HCT116 (cell line): ENCODE data around the gene CIB4. TPM values are rescaled to one million over a fixed set of nuclear protein-coding genes. Genes with fewer than 3 reads are reported as not detected.

ENCODE experiments used
- ATAC-seq: fragments of 200-7000 bp; cut with Tn5 transposase; 2 replicates; pipeline ENCODE4 v1.9.1; 2020; ENCODE audit warnings: mild to moderate bottlenecking, moderate library complexity
- BruUV-seq: library from RNA; stranded (reverse); fragments of 400-500 nt; replicated peaks from 2 replicates; lab custom pipeline; 2021; lab: Mats Ljungman, UMichigan
- CTCF ChIA-PET: fragments of 300-600 bp; sonication (Branson Sonifier 250); formaldehyde crosslinking; loops from one replicate; lab custom pipeline; 2021; ENCODE audit warnings: antibody characterized with exemption; lab: Charles Lee
- POLR2A ChIA-PET: fragments of 300-600, 350-600 bp; sonication (Branson Sonifier 250); formaldehyde crosslinking; loops from one replicate; lab custom pipeline; 2021; ENCODE audit warnings: antibody characterized with exemption; lab: Charles Lee
- RAD21 ChIA-PET, 2 experiments: fragments of 300-600 bp; sonication (Branson Sonifier 250); formaldehyde crosslinking; loops; one replicate each; lab custom pipeline; 2023; ENCODE audit warnings: low total read pairs in 2 of 2; ENCODE audit not compliant: uncharacterized antibody in 2 of 2, unreplicated experiment in 2 of 2, low non-redundant PET in 1 of 2; lab: Charles Lee
- DNase-seq: peaks from one replicate; pipeline ENCODE4 v3.0.0-alpha.2; 2010; ENCODE audit warnings: low read depth, low spot score
- H2AFZ ChIP-seq: fragments of 200-600 bp; shearing (Covaris generic), sonication (generic); 2 replicates; pipeline ENCODE4 v1.6.1; 2017; ENCODE audit warnings: low read depth, mixed run types, mixed read lengths, antibody characterized with exemption, low read length; ENCODE audit not compliant: poor library complexity, severe bottlenecking
- H3K27ac ChIP-seq: 2 replicates; pipeline ENCODE4 v1.5.1; 2012; ENCODE audit warnings: low read depth, low read length
- H3K27me3 ChIP-seq: fragments of 200-600 bp; sonication (generic); 2 replicates; pipeline ENCODE4 v1.6.1; 2016; ENCODE audit warnings: mixed run types, low read length, mixed read lengths; ENCODE audit not compliant: insufficient read depth
- H3K36me3 ChIP-seq, 2 experiments: fragments of 200-500 bp in 1 of 2; fragments of 200-600 bp in 1 of 2; sonication (Bioruptor generic) in 1 of 2; sonication (generic) in 1 of 2; 2 replicates each; pipeline versions ENCODE4 v1.5.1 to v1.6.1; 2014 to 2016; ENCODE audit warnings: low read length in 2 of 2, inconsistent platforms in 1 of 2, mixed read lengths in 1 of 2, mixed run types in 1 of 2; ENCODE audit not compliant: insufficient read depth in 2 of 2, control insufficient read depth in 1 of 2
- H3K4me1 ChIP-seq, 2 experiments: fragments of 200-600 bp in 1 of 2; sonication (generic) in 1 of 2; 2 replicates each; pipeline versions ENCODE4 v1.5.1 to v1.6.1; 2012 to 2017; ENCODE audit warnings: low read length in 2 of 2, inconsistent platforms in 1 of 2, mild to moderate bottlenecking in 1 of 2, mixed read lengths in 1 of 2, mixed run types in 1 of 2, moderate library complexity in 1 of 2; ENCODE audit not compliant: insufficient read depth in 2 of 2, control insufficient read depth in 1 of 2
- H3K4me2 ChIP-seq: fragments of 200-600 bp; sonication (generic); 2 replicates; pipeline ENCODE4 v1.6.1; 2017; ENCODE audit warnings: mixed run types, low read length, mixed read lengths
- H3K4me3 ChIP-seq, 2 experiments: fragments of 200-600 bp in 1 of 2; sonication (generic) in 1 of 2; replicated peaks in 1 of 2; 2 replicates each; pipeline ENCODE4 v1.5.1; 2011 to 2016; ENCODE audit warnings: low read length in 2 of 2, control low read depth in 1 of 2, low read depth in 1 of 2, mild to moderate bottlenecking in 1 of 2, mixed read lengths in 1 of 2, mixed run types in 1 of 2
- H3K79me2 ChIP-seq: fragments of 200-600 bp; sonication (generic); 2 replicates; pipeline ENCODE4 v1.6.1; 2017; ENCODE audit warnings: mild to moderate bottlenecking, mixed run types, low read length, moderate library complexity, mixed read lengths; ENCODE audit not compliant: insufficient read depth
- H3K9ac ChIP-seq: fragments of 200-600 bp; sonication (generic); 2 replicates; pipeline ENCODE4 v1.6.1; 2016; ENCODE audit warnings: low read length, mixed read lengths
- H3K9me2 ChIP-seq: fragments of 200-600 bp; sonication (generic), shearing (Covaris generic); 2 replicates; pipeline ENCODE4 v1.6.1; 2017; ENCODE audit warnings: mixed run types, mild to moderate bottlenecking, moderate library complexity; ENCODE audit not compliant: insufficient read depth
- H3K9me3 ChIP-seq, 2 experiments: fragments of 200-500 bp in 1 of 2; fragments of 200-600 bp in 1 of 2; sonication (Bioruptor generic) in 1 of 2; sonication (generic) in 1 of 2; 2 replicates each; pipeline ENCODE4 v1.6.1; 2014 to 2017; ENCODE audit warnings: low read length in 2 of 2, mixed read lengths in 2 of 2, inconsistent platforms in 1 of 2, low read depth in 1 of 2, mild to moderate bottlenecking in 1 of 2, mixed run types in 1 of 2, moderate library complexity in 1 of 2; ENCODE audit not compliant: control insufficient read depth in 1 of 2, insufficient read depth in 1 of 2
- H4K20me1 ChIP-seq: fragments of 200-600 bp; sonication (generic), shearing (Covaris generic); 2 replicates; pipeline ENCODE4 v1.6.1; 2017; ENCODE audit warnings: mixed run types, mild to moderate bottlenecking, moderate library complexity; ENCODE audit not compliant: insufficient read depth
- EGR1 ChIP-seq: IDR thresholded peaks from 2 replicates; pipeline ENCODE4 v1.6.1; 2012; ENCODE audit warnings: low read depth
- FOSL1 ChIP-seq: IDR thresholded peaks from 2 replicates; pipeline ENCODE4 v1.6.1; 2012; ENCODE audit warnings: low read depth
- JUND ChIP-seq: IDR thresholded peaks from 2 replicates; pipeline ENCODE4 v1.6.1; 2012
- MAX ChIP-seq: IDR thresholded peaks from 2 replicates; pipeline ENCODE4 v1.6.1; 2012
- POLR2A ChIP-seq: IDR thresholded peaks from 2 replicates; pipeline ENCODE4 v1.7.0; 2011; ENCODE audit warnings: borderline replicate concordance; ENCODE audit not compliant: insufficient read depth, insufficient read length; ENCODE audit errors: extremely low read depth
- POLR2AphosphoS5 ChIP-seq: IDR thresholded peaks from 2 replicates; pipeline ENCODE4 v1.6.1; 2011; ENCODE audit warnings: mild to moderate bottlenecking, low read depth, low read length, moderate library complexity
- REST ChIP-seq: IDR thresholded peaks from 2 replicates; pipeline ENCODE4 v1.6.1; 2012; ENCODE audit warnings: low read depth
- SP1 ChIP-seq: IDR thresholded peaks from 2 replicates; pipeline ENCODE4 v1.6.1; 2012; ENCODE audit warnings: low read depth
- YY1 ChIP-seq: IDR thresholded peaks from 2 replicates; pipeline ENCODE4 v1.6.1; 2011; ENCODE audit warnings: low read length, low read depth, moderate library complexity, mild to moderate bottlenecking; ENCODE audit not compliant: insufficient replicate concordance; ENCODE audit errors: extremely low read depth
- intact Hi-C: fragments of 100-400 bp; cut with micrococcal nuclease; formaldehyde crosslinking; loops from 2 replicates; pipeline ENCODE4 v1.10.0; 2022
- total RNA-seq: library from RNA; stranded (reverse); gene quantifications from one replicate; pipeline ENCODE4 v1.2.1, GENCODE V29; 2021; ENCODE audit not compliant: unreplicated experiment

CIB4 gene
- total RNA-seq, 1 experiment from 2014 or later: not detected

GRCh38 chr2:26606847-26607190 is 34.3 kb downstream of the CIB4 start:
- Histone ChIP-seq H3K4me2 (peak overlapping the region; percentile 57), H4K20me1 (no peaks in the 10 kb centered on the region), H3K79me2 (no peaks in the 10 kb centered on the region), H3K36me3 (no peaks in the 10 kb centered on the region), H3K4me3 (no peak overlapping the region), H3K9ac (peak overlapping the region; percentile 11; the same call in 1 of the 2 replicates), H3K27me3 (no peaks in the 10 kb centered on the region), H3K27ac (no peak overlapping the region), H3K9me3 (no peaks in the 10 kb centered on the region), H3K9me2 (peaks cover 2% of the 10 kb centered on the region; the same call in 1 of the 2 replicates), H3K4me1 (peaks cover 14 to 26% of the 10 kb centered on the region in 2 experiments; a peak in 3 of 4 replicates), H2AFZ (peak overlapping the region; percentile 62)
- ATAC-seq: peak; percentile 60
- intact Hi-C loops: loop anchor here (5.0 kb wide), 2 partner anchors 235 to 335 kb away; no protein-coding TSS in a partner anchor
- POLR2A ChIA-PET: interaction anchor here (1.1 to 2.4 kb wide), 3 partner anchors 10 to 139 kb away, joined by 3 to 11 read pairs (median 4); no protein-coding TSS in a partner anchor
- peak; percentile 55 for TF ChIP-seq YY1
- TF ChIP-seq JUND: peak; percentile 70
- TF ChIP-seq EGR1: no peak
- TF ChIP-seq POLR2AphosphoS5: peak; percentile 51; the same call in 1 of the 2 replicates
- TF ChIP-seq POLR2A: no peak
- peak; percentile 90 for TF ChIP-seq SP1
- TF ChIP-seq REST: no peak
- TF ChIP-seq FOSL1: peak; percentile 44; the same call in 1 of the 2 replicates
- TF ChIP-seq MAX: peak; percentile 34; the same call in 1 of the 2 replicates
- no TSS peak for BruUV-seq
- DNase-seq: peak; percentile 34
- CTCF ChIA-PET: interaction anchor here (1.9 to 5.6 kb wide), 4 partner anchors 9 to 138 kb away, joined by 5 to 88 read pairs (median 12); no protein-coding TSS in a partner anchor
- RAD21 ChIA-PET: interaction anchor here (0.9 to 2.1 kb wide), 3 partner anchors 8 to 139 kb away, joined by 3 to 6 read pairs (median 3); no protein-coding TSS in a partner anchor
